ENCODE results near the gene HS3ST4. TPM values are rescaled to one million over a fixed set of nuclear protein-coding genes. Genes with fewer than 3 reads are reported as not detected.

The HS3ST4 gene
- total and polyA plus RNA-seq, 2 experiments from 2014 or later = 0.44 to 2.1 TPM

- H3K79me2 ChIP-seq (replicated peaks; ENCODE audit: insufficient read depth) = no peaks in the 10 kb centered on the region
- Mint-ChIP-seq H3K27ac (no peak overlapping the region), H3K27me3 (ENCODE audit: insufficient read depth, low read depth, poor library complexity) (peaks cover 2% of the 10 kb centered on the region), H3K4me1 (peaks cover 3% of the 10 kb centered on the region; the same call in 1 of the 3 replicates), H3K9me3 (peaks cover 81% of the 10 kb centered on the region), H3K4me3 (no peak overlapping the region), H3K36me3 (ENCODE audit: low read depth) (peaks cover 9% of the 10 kb centered on the region)
- H3K36me3 ChIP-seq (ENCODE audit: insufficient read depth) = peaks cover 7% of the 10 kb centered on the region; the same call in 1 of the 2 replicates
- no peaks in the 10 kb centered on the region for H3K4me1 ChIP-seq (ENCODE audit: insufficient read depth)
- H3K9me2 ChIP-seq (ENCODE audit: insufficient read depth) = peaks cover 5% of the 10 kb centered on the region
- no peak overlapping the region for H3K4me3 ChIP-seq
- H3K27me3 ChIP-seq (ENCODE audit: insufficient read depth) = no peaks in the 10 kb centered on the region
- ATAC-seq (no peak), DNase-seq (ENCODE audit: low spot score) (no peak)
- H3F3A ChIP-seq (replicated peaks; ENCODE audit: low read depth) = no peaks in the 10 kb centered on the region
- H3K4me2 ChIP-seq = no peak overlapping the region
- no peak for TF ChIP-seq ETS1 (IDR thresholded peaks at IDR 0.05)
- no peak for TF ChIP-seq CREB1 (CRISPR knock-in tag; IDR thresholded peaks at IDR 0.05; ENCODE audit: low read depth)
- no peaks in the 10 kb centered on the region for H4K20me1 ChIP-seq (replicated peaks; ENCODE audit: insufficient read depth)
- H2AFZ ChIP-seq = no peak overlapping the region
- H3K27ac ChIP-seq (ENCODE audit: low read depth) = no peak overlapping the region
These were observed 286.5 kb downstream of the HS3ST4 start for GRCh38 chr16:25978218-25978617.

- ATAC-seq (no peak), DNase-seq (ENCODE audit: low spot score) (peak; percentile 4)
- peaks cover 24% of the 10 kb centered on the region for H3K36me3 Mint-ChIP-seq (ENCODE audit: low read depth)
- no peaks in the 10 kb centered on the region for H4K20me1 ChIP-seq (replicated peaks; ENCODE audit: insufficient read depth)
- H3K27me3 Mint-ChIP-seq (ENCODE audit: insufficient read depth, low read depth, poor library complexity) = peaks cover 4% of the 10 kb centered on the region
- H3K27me3 ChIP-seq (ENCODE audit: insufficient read depth) = no peaks in the 10 kb centered on the region
- H3K4me1 Mint-ChIP-seq = peaks cover 7% of the 10 kb centered on the region; the same call in 2 of the 3 replicates
- H3K27ac ChIP-seq (ENCODE audit: low read depth) = no peak overlapping the region
- no peaks in the 10 kb centered on the region for H3K4me1 ChIP-seq (ENCODE audit: insufficient read depth)
- H3K4me3 Mint-ChIP-seq = no peak overlapping the region
- no peaks in the 10 kb centered on the region for H3K9me2 ChIP-seq (ENCODE audit: insufficient read depth)
- H2AFZ ChIP-seq = no peak overlapping the region
- TF ChIP-seq CTCF (conservative IDR thresholded peaks at IDR 0.05; ENCODE audit: low read depth in 2 of 2) (no peak), NANOG (IDR thresholded peaks at IDR 0.05; ENCODE audit: borderline replicate concordance) (no peak), EZH2phosphoT487 (IDR thresholded peaks at IDR 0.05; ENCODE audit: unreplicated experiment) (no peak), EZH2 (IDR thresholded peaks at IDR 0.05; ENCODE audit: low read depth, unreplicated experiment) (no peak), ZNF114 (CRISPR knock-in tag; IDR thresholded peaks at IDR 0.05) (no peak), ZNF462 (CRISPR knock-in tag; IDR thresholded peaks at IDR 0.05) (no peak), POLR2AphosphoS5 (IDR thresholded peaks at IDR 0.05; ENCODE audit: low read depth) (no peak), JUNB (IDR thresholded peaks at IDR 0.05; ENCODE audit: unreplicated experiment) (no peak), CREB1 (CRISPR knock-in tag; IDR thresholded peaks at IDR 0.05; ENCODE audit: low read depth) (no peak)
- no peak overlapping the region for H3K4me3 ChIP-seq
- H3K27ac Mint-ChIP-seq = no peak overlapping the region
- H3K4me2 ChIP-seq = no peak overlapping the region
- no peaks in the 10 kb centered on the region; the same call in 1 of the 2 replicates for H3K36me3 ChIP-seq (ENCODE audit: insufficient read depth)
- H3K9me3 Mint-ChIP-seq = peaks cover 88% of the 10 kb centered on the region
- H3K79me2 ChIP-seq (replicated peaks; ENCODE audit: insufficient read depth) = no peaks in the 10 kb centered on the region
- no peaks in the 10 kb centered on the region for H3F3A ChIP-seq (replicated peaks; ENCODE audit: low read depth)
These were observed 296.3 kb downstream of the HS3ST4 start for GRCh38 chr16:25988084-25988483.
